ENCODE measurements around the gene CCDC15. TPM values are rescaled to one million over a fixed set of nuclear protein-coding genes. Genes with fewer than 3 reads are reported as not detected.

Gene CCDC15
- total and polyA plus RNA-seq, 2 of the 13 experiments (the other 11 are each of a cell fraction or from before 2014, with no cell fraction given), result 2.2 to 4.6 TPM

DNA sequence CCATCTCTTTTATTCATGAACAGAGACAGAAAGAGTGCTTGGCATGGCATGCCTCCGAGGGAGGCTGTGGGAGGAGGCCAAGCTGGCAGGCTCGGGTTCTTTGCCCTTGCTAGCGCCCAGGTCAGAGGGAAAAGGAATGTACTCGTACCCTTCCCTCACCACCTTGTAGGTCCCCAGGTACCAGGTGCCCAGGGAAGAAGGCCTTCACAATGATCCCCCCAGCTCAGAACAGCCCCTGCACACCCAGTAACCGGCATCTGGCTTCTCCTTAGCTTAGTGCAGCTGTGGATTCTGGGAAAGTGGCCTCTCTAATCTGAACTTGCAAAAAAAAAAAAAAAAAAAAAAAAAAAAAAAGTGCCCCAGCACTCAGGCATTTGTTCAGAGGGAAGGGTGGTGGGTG, 33.6 kb upstream of the CCDC15 start (continued):
- TF ChIP-seq, protein P1, sequence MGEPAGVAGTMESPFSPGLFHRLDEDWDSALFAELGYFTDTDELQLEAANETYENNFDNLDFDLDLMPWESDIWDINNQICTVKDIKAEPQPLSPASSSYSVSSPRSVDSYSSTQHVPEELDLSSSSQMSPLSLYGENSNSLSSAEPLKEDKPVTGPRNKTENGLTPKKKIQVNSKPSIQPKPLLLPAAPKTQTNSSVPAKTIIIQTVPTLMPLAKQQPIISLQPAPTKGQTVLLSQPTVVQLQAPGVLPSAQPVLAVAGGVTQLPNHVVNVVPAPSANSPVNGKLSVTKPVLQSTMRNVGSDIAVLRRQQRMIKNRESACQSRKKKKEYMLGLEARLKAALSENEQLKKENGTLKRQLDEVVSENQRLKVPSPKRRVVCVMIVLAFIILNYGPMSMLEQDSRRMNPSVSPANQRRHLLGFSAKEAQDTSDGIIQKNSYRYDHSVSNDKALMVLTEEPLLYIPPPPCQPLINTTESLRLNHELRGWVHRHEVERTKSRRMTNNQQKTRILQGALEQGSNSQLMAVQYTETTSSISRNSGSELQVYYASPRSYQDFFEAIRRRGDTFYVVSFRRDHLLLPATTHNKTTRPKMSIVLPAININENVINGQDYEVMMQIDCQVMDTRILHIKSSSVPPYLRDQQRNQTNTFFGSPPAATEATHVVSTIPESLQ (CRISPR knock-in tag; conservative IDR thresholded peaks at IDR 0.05), result no peak

DNA sequence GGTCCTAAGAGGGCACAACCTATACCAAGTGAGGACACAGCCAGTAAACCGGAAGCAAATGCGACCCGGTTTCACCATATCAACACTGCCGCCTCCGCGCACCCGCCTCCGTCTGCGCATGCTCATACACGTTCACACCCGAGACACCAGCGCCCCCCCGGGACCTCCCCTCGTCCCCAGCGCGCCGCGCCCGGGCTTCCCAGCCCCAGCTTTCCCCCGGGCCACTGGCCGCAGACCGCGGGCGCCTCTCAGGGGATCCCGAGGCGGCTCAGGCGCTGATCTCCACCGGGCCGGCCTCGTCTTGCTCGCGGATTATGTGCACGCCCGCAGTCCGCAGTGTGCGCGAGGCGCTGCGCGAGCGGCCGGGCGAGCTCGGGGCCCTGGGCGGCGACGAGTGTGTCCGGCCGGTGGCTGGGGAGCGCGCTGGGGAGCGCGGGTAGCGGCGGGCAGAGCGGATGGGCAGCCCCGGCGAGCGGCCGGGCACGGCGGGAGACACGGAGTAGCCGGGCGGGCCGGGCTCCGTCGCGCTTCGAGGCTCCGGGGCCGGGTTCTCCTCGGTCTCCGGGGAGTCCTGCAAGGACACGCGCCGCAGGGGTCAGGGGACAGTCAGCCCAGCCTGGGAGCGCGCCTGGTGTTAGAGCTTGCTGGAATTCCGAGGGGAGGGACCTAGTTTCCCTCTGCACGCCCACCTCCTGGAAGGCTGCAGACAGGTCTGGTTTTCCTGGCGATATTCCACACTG, 33.0 kb upstream of the CCDC15 start:
- H4K20me1 ChIP-seq (ENCODE audit: insufficient read depth, low read length), result no peaks in the 10 kb centered on the region; the same call in 1 of the 2 replicates
- TF ChIP-seq, protein P2, sequence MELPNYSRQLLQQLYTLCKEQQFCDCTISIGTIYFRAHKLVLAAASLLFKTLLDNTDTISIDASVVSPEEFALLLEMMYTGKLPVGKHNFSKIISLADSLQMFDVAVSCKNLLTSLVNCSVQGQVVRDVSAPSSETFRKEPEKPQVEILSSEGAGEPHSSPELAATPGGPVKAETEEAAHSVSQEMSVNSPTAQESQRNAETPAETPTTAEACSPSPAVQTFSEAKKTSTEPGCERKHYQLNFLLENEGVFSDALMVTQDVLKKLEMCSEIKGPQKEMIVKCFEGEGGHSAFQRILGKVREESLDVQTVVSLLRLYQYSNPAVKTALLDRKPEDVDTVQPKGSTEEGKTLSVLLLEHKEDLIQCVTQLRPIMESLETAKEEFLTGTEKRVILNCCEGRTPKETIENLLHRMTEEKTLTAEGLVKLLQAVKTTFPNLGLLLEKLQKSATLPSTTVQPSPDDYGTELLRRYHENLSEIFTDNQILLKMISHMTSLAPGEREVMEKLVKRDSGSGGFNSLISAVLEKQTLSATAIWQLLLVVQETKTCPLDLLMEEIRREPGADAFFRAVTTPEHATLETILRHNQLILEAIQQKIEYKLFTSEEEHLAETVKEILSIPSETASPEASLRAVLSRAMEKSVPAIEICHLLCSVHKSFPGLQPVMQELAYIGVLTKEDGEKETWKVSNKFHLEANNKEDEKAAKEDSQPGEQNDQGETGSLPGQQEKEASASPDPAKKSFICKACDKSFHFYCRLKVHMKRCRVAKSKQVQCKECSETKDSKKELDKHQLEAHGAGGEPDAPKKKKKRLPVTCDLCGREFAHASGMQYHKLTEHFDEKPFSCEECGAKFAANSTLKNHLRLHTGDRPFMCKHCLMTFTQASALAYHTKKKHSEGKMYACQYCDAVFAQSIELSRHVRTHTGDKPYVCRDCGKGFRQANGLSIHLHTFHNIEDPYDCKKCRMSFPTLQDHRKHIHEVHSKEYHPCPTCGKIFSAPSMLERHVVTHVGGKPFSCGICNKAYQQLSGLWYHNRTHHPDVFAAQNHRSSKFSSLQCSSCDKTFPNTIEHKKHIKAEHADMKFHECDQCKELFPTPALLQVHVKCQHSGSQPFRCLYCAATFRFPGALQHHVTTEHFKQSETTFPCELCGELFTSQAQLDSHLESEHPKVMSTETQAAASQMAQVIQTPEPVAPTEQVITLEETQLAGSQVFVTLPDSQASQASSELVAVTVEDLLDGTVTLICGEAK (IDR thresholded peaks at IDR 0.05), result no peak
- TF ChIP-seq, protein P2 (CRISPR knock-in tag; IDR thresholded peaks at IDR 0.05), result no peak
- TF ChIP-seq RBFOX2 (IDR thresholded peaks at IDR 0.05; ENCODE audit: low read depth, low read length), result peak; percentile 61; the same call in 1 of the 2 replicates
- no peak for TF ChIP-seq ZNF343 (CRISPR knock-in tag; IDR thresholded peaks at IDR 0.05)
- TF ChIP-seq AGO2 (optimal IDR thresholded peaks at IDR 0.05; ENCODE audit: low read depth, low read length), result peak; percentile 90
- no peak for TF ChIP-seq PCBP1 (IDR thresholded peaks at IDR 0.05; ENCODE audit: borderline replicate concordance, low read depth, low read length)
- TF ChIP-seq ZNF44 (CRISPR knock-in tag; IDR thresholded peaks at IDR 0.05), result no peak
- no peak overlapping the region for H3K4me3 ChIP-seq (replicated peaks in 1 of 3; ENCODE audit: insufficient read depth in 1 of 3, low read depth in 2 of 3, low read length in 3 of 3)
- 97% methylated on average over 75 of the region's 82 CpGs for WGBS (ENCODE audit: low lambda C conversion rate)
- no peak overlapping the region for H3K27ac ChIP-seq (ENCODE audit: extremely low read length, insufficient read depth, low read length)
- BruUV-seq (replicated peaks), result no TSS peak
- ChIA-PET CTCF (ENCODE audit: low intra/inter-chr PET ratio, low total read pairs) (no interaction called here), POLR2A (interaction anchor here (0.6 kb wide), 1 partner anchor 337 kb away, joined by 4 read pairs; no protein-coding TSS in a partner anchor)
- H3K4me1 ChIP-seq (ENCODE audit: insufficient read depth, low read length), result peaks cover 19% of the 10 kb centered on the region
- FAIRE-seq (no peak), ATAC-seq (no peak), DNase-seq (ENCODE audit: low spot score) (no peak)
- H2AFZ ChIP-seq (ENCODE audit: low read length), result no peak overlapping the region
- intact Hi-C loops (cut with micrococcal nuclease; ENCODE audit: unreplicated experiment) (no loop called here), in situ Hi-C loops (cut with HindIII; ENCODE audit: extremely low pct_ligation_motif_present, low pct_unique_long_range_greater_than_20kb) (no loop called here)
- no peaks in the 10 kb centered on the region for H3K9me3 ChIP-seq (ENCODE audit: low read length)
- no peak overlapping the region for H3K9ac ChIP-seq (ENCODE audit: insufficient read depth, low read depth, low read length)
- H3K79me2 ChIP-seq (ENCODE audit: insufficient read depth, low read length), result peaks cover 4% of the 10 kb centered on the region
- no peaks in the 10 kb centered on the region for H3K27me3 ChIP-seq (ENCODE audit: control insufficient read depth in 1 of 2, insufficient read depth in 2 of 2, low read length in 2 of 2)
- peaks cover 15 to 40% of the 10 kb centered on the region in 2 experiments for H3K36me3 ChIP-seq (replicated peaks in 1 of 2; ENCODE audit: control insufficient read depth in 1 of 2, insufficient read depth in 2 of 2, low read length in 2 of 2)
- no peak overlapping the region for H3K4me2 ChIP-seq (ENCODE audit: low read depth, low read length)

Data from HepG2 (cell line).